GM12864 (cell line): ENCODE results near the gene TBK1.

ENCODE experiments used
- DNase-seq: peaks from one replicate; pipeline ENCODE4 v3.0.0-alpha.2; 2011; ENCODE audit warnings: low read depth
- H3K4me3 ChIP-seq: 2 replicates; pipeline ENCODE4 v1.5.1; 2011; ENCODE audit warnings: mild to moderate bottlenecking, low read depth, low read length, control low read depth
- TF ChIP-seq, protein P1 (sequence below): IDR thresholded peaks from 2 replicates; pipeline ENCODE4 v1.5.1; 2011; ENCODE audit warnings: low read depth, mild to moderate bottlenecking, moderate library complexity, low read length, control low read depth, inconsistent platforms; ENCODE audit errors: missing control alignments

The TBK1 gene

GRCh38 chr12:64525461-64526160 is 73.7 kb downstream of the TBK1 start:
- no peak overlapping the region for H3K4me3 ChIP-seq
- TF ChIP-seq, protein P1, sequence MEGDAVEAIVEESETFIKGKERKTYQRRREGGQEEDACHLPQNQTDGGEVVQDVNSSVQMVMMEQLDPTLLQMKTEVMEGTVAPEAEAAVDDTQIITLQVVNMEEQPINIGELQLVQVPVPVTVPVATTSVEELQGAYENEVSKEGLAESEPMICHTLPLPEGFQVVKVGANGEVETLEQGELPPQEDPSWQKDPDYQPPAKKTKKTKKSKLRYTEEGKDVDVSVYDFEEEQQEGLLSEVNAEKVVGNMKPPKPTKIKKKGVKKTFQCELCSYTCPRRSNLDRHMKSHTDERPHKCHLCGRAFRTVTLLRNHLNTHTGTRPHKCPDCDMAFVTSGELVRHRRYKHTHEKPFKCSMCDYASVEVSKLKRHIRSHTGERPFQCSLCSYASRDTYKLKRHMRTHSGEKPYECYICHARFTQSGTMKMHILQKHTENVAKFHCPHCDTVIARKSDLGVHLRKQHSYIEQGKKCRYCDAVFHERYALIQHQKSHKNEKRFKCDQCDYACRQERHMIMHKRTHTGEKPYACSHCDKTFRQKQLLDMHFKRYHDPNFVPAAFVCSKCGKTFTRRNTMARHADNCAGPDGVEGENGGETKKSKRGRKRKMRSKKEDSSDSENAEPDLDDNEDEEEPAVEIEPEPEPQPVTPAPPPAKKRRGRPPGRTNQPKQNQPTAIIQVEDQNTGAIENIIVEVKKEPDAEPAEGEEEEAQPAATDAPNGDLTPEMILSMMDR = no peak
- no peak for DNase-seq

DNA sequence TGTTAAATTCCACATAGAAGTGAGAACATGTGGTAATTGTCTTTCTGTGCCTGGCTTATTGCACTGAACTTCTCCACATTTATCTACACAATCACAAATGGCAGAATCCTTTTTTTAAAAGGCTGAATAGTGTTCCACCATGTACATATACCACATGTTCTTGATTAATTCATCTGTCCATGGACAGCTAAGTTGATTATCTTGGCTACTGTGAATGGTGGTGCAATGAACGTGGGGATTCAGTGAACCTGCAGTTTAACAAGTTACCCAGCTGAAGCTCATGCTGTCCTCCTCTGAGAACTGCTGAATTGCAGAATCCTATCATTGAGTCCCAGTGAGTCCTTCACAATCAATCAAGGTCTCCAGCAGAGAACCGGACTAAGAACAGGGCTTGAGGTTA is 74.9 kb downstream of the TBK1 start:
- TF ChIP-seq, protein P1 = no peak
- no peak for DNase-seq

GRCh38 chr12:64528616-64529015 is 76.7 kb downstream of the TBK1 start:
- no peak for DNase-seq
- TF ChIP-seq, protein P1 = no peak
- H3K4me3 ChIP-seq = no peak overlapping the region

More for the DNA sequence above, 74.9 kb downstream of the TBK1 start:
- no peak overlapping the region for H3K4me3 ChIP-seq

DNA sequence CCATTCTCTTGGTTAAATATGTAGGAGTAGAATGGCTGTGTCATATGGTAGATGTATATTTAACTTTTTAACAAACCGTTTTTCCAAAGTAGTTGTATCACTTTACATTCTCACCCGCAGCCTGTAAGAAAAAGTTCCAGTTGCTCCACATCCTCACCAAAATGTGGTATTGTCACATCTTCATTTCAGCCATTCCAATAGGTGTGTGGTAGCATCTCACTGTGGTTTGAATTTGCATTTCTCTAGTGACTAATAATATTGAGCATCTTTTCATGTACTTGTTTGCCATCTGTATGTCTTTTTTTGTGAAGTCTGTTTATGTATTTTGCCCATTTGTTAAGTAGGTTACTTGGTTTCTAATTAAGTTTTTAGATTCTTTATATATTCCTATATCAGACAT is 78.6 kb downstream of the TBK1 start:
- TF ChIP-seq, protein P1 = no peak
- no peak overlapping the region for H3K4me3 ChIP-seq
- DNase-seq = no peak

DNA sequence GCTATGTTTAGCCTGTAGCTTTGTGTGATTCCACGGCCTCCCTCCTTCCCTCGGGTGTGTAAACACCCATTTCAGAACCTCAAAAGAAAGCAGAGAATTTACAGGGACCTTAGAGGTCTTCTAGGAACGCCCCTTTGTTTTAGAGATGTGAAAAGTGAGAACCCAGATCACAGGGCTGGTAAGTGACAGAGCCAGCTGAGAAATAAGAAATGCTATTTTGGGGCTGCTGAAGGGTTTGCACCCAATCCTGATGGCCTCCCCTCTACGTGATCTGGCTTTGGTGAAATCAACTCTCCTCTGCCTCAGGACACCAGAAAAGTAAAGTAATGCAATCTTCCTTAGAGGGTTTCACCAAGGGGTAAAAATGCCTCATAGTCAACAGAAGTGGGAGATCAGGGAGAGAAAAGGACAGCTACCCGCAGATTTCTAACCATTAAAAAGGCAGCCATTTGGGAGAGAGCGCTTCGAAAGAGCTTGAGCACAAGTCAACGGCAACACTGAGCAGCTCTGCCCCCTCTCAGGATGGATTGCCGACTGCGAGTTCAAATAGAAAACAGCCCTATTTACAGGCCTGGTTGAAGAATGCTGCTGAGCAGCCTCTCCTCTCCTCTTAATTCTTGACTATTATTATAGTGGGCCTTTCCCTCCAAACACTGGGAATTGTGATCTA is 79.9 kb downstream of the TBK1 start:
- no peak for DNase-seq
- TF ChIP-seq, protein P1 = no peak
- no peak overlapping the region for H3K4me3 ChIP-seq

DNA sequence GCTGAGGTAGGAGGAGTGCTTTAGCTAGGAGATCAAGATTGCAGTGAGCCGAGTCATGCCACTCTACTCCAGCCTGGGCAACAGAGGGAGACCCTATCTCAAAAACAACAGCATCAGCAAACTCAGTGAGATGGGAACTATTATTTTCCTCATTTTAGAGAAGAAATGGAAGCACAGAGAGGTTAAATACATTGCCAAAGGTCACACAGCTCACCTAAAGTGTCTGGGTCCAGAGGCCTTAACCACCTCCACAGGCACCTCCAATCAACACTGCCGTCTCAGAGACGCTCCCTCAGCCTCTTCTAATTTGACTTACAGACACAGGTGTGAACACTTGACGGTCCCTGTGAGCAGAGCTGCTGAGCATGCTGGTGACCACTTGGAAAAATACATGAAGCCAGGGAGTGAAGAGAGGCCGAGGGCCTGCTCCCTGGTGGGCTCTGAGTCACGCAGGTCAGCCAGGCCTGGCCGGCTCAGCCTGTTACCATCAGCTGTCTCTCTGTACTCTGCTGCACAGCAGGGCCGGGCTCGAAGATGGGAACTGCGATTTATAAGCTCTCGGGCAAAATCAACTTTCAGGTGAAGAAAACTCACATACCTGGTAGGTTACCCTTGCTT is 80.9 kb downstream of the TBK1 start:
- H3K4me3 ChIP-seq = no peak overlapping the region
- no peak for DNase-seq
- TF ChIP-seq, protein P1 = no peak
